LNCaP clone FGC (cell line): ENCODE data around the gene EFNA4.

ENCODE experiments used
- DNase-seq: peaks from one replicate; pipeline ENCODE4 v3.0.0-alpha.2; 2011; ENCODE audit warnings: low read depth
- H3K4me3 ChIP-seq: 2 replicates; pipeline ENCODE4 v1.5.1; 2011; ENCODE audit warnings: mild to moderate bottlenecking, low read depth, low read length, control low read depth
- CTCF ChIP-seq: IDR thresholded peaks from 2 replicates; pipeline ENCODE4 v1.5.1; 2012; ENCODE audit warnings: mild to moderate bottlenecking; ENCODE audit not compliant: control insufficient read depth, insufficient read depth; ENCODE audit errors: extremely low read depth

Gene EFNA4

GRCh38 chr1:155026154-155026553, 37.4 kb upstream of the EFNA4 start:
- no peak for DNase-seq

GRCh38 chr1:155026588-155026987, 37.0 kb upstream of the EFNA4 start:
- TF ChIP-seq CTCF: no peak
- no peak overlapping the region for H3K4me3 ChIP-seq
- no peak for DNase-seq

More at GRCh38 chr1:155026154-155026553, 37.4 kb upstream of the EFNA4 start:
- H3K4me3 ChIP-seq: no peak overlapping the region
- TF ChIP-seq CTCF: no peak

DNA sequence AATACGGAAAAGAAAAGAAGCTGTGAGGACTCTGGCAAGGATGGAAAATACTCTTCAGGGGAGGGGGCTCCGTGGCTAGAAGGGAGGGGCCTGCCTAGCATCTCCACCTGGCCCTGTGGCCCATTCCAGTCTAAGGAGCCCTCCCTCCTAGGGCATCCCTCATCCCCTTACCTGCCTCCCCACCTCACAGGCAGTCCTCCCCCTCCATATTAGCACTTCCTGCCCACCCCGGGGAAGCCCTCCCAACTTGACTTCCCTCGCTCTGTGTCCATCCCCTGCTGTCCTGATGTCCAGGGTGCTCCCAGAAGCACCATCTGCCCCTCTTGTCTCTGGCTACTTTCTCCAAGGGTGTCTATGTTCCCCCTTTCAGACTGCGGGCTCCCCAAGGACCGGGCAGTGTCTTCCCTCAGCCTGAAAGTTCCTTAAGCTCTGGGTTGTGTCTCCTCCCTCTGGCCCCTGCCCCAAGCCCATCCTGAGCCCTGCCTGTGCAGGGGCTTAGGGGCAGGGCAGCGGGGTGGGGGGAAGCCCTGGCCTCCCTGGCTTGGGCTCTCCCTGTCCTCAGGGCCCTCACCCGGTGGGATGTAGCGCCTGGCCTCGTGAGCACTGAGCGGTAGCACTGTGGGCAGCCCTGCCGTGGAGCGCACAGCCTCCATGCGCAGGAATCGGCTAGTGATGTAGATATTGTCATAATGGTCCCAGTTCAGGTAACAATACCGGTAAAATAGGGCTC, 33.9 kb upstream of the EFNA4 start:
- no peak for TF ChIP-seq CTCF
- no peak for DNase-seq
- H3K4me3 ChIP-seq: no peak overlapping the region

- H3K4me3 ChIP-seq: no peak overlapping the region
- TF ChIP-seq CTCF: no peak
- DNase-seq: no peak
Observed at GRCh38 chr1:155030243-155030795, 33.2 kb upstream of the EFNA4 start.

- H3K4me3 ChIP-seq: no peak overlapping the region
- no peak for TF ChIP-seq CTCF
- DNase-seq: no peak
Observed at GRCh38 chr1:155030899-155031298, 32.6 kb upstream of the EFNA4 start.

DNA sequence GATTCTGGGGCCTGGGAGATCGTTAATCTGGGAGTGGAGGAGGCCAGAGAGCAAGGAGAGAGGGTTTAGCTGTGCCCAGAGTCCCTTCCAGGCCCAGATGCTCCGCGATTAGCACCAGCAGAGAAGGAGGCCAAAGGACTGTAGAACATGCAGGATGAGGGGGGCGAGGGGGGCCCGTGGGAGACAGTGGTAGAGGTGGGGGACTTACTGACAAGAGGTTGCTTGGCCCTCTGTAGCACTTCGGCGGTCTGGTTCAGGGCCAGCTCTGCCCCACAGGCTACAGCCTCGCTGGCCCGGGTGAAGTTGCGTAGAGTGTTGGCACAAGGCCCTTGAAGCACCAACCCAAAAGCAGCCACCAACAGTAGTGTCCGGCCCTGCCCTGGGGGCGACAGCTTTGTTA, 30.7 kb upstream of the EFNA4 start:
- no peak for DNase-seq
- no peak for TF ChIP-seq CTCF
- no peak overlapping the region for H3K4me3 ChIP-seq

- TF ChIP-seq CTCF: no peak
- no peak within 1 kb of the TSS for H3K4me3 ChIP-seq
- no peak for DNase-seq
Observed at GRCh38 chr1:155033524-155033923, 30.0 kb upstream of the EFNA4 start, which contains the start of the genes DCST1 and DCST2. TSS of gene DCST1 (plus strand) at chr1:155033824. CDS start at chr1:155034037, 213 bp downstream. TSS of gene DCST2 (minus strand) at chr1:155033781. CDS start at chr1:155033701, 80 bp downstream.
